ENCODE measurements around the gene ARID3B. TPM values are rescaled to one million over a fixed set of nuclear protein-coding genes. Genes with fewer than 3 reads are reported as not detected.

The ARID3B gene
- total and polyA plus RNA-seq, 12 donors = 1.0 to 7.1 (median 3.5) TPM

GRCh38 chr15:74525945-74526344, 15.1 kb upstream of the ARID3B start:
- Histone ChIP-seq H3K9me3 (replicated peaks in 1 of 3) (no peaks in the 10 kb centered on the region), H3K4me1 (replicated peaks in 1 of 2) (no peaks in the 10 kb centered on the region), H3K27me3 (no peaks in the 10 kb centered on the region), H3K4me3 (no peak overlapping the region), H3K36me3 (replicated peaks in 1 of 2) (no peaks in the 10 kb centered on the region), H3K27ac (no peak overlapping the region)
- intact Hi-C loops (cut with DNase I) = loop anchor here in 1 of 2 donors (10.0 kb wide), 1 partner anchor 419 kb away; no protein-coding TSS in a partner anchor
- WGBS, 4 donors = 48 to 60% (median 52%) methylated on average over 3 of the region's 3 CpGs
- no peak for TF ChIP-seq CTCF (IDR thresholded peaks at IDR 0.05)
- DNase-seq = no peak

- Histone ChIP-seq H3K27ac (no peak overlapping the region), H3K27me3 (no peaks in the 10 kb centered on the region), H3K4me1 (replicated peaks in 1 of 2) (no peaks in the 10 kb centered on the region), H3K9me3 (replicated peaks in 1 of 3) (no peaks in the 10 kb centered on the region), H3K36me3 (replicated peaks in 1 of 2) (no peaks in the 10 kb centered on the region), H3K4me3 (no peak overlapping the region)
- TF ChIP-seq POLR2A (IDR thresholded peaks at IDR 0.05) = no peak
- no peak for TF ChIP-seq CTCF (IDR thresholded peaks at IDR 0.05)
- intact Hi-C loops (cut with DNase I) = loop anchor here in 1 of 2 donors (10.0 kb wide), 1 partner anchor 416 kb away; no protein-coding TSS in a partner anchor
- DNase-seq = no peak
- 76 to 93% (median 83%) methylated on average over 5 of the region's 5 CpGs for WGBS, 4 donors
Measured at GRCh38 chr15:74528876-74529275, 12.1 kb upstream of the ARID3B start.

- intact Hi-C loops (cut with DNase I) = loop anchor here in 1 of 2 donors (10.0 kb wide), 1 partner anchor 415 kb away; no protein-coding TSS in a partner anchor
- no peaks in the 10 kb centered on the region for H3K9me3 ChIP-seq (replicated peaks in 1 of 3)
- no peaks in the 10 kb centered on the region for H3K36me3 ChIP-seq (replicated peaks in 1 of 2)
- DNase-seq = no peak
- H3K27me3 ChIP-seq = no peaks in the 10 kb centered on the region
- H3K27ac ChIP-seq = no peak overlapping the region
- no peak overlapping the region for H3K4me3 ChIP-seq
- TF ChIP-seq POLR2A (IDR thresholded peaks at IDR 0.05) = no peak
- no peak for TF ChIP-seq CTCF (IDR thresholded peaks at IDR 0.05)
- H3K4me1 ChIP-seq (replicated peaks in 1 of 2) = no peaks in the 10 kb centered on the region
- 52 to 77% (median 72%) methylated on average over 8 of the region's 8 CpGs for WGBS, 4 donors
Measured at GRCh38 chr15:74529921-74530320, 11.1 kb upstream of the ARID3B start.

GRCh38 chr15:74530771-74531143, 10.3 kb upstream of the ARID3B start:
- Histone ChIP-seq H3K4me3 (no peak overlapping the region), H3K9me3 (replicated peaks in 1 of 3) (no peaks in the 10 kb centered on the region), H3K27me3 (no peaks in the 10 kb centered on the region), H3K27ac (no peak overlapping the region), H3K36me3 (replicated peaks in 1 of 2) (no peaks in the 10 kb centered on the region), H3K4me1 (replicated peaks in 1 of 2) (no peaks in the 10 kb centered on the region)
- WGBS, 4 donors = 68 to 94% (median 90%) methylated on average over 1 to 2 of the region's 2 CpGs
- DNase-seq = no peak
- intact Hi-C loops (cut with DNase I) = no loop called here
- TF ChIP-seq CTCF (IDR thresholded peaks at IDR 0.05) (no peak), POLR2A (IDR thresholded peaks at IDR 0.05) (no peak)

All from adrenal gland (tissue), 12 donors.